ENCODE data around the gene SPG7. TPM values are rescaled to one million over a fixed set of nuclear protein-coding genes. Genes with fewer than 3 reads are reported as not detected.

Gene SPG7
- total and polyA plus RNA-seq, 9 of the 15 experiments (the other 6 are each of a cell fraction or from before 2014, with no cell fraction given) = 5.8 to 89.1 (median 49.4) TPM

DNA sequence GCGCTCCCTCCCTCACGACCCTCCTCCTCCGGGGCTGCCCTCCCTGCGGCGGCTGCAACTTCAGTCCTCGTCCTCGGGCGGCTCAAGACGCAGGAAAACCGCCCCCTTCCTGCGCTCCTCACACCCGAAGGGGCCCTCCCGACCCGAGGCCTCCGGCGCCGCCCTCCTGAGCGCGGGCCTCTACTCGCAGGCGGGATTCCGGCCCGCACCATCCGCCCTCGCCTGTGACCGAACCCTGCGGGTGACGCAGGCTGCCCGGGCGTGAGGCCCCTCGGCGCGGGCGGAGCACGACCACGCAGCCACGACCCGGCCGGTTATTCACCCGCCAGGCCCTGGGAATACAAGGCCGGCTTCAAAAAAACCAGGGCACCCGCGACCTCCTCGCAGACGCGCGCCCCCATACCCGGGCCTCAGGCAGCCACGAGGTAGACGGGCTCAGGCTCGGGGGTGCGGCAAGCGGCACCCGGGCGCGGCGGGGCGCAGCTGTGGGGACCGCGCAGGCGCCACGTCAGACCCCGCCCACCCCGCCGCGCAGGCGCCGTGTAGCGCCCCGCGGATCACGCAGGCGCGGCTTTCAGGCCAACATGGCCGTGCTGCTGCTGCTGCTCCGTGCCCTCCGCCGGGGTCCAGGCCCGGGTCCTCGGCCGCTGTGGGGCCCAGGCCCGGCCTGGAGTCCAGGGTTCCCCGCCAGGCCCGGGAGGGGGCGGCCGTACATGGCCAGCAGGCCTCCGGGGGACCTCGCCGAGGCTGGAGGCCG lies at the start of gene SPG7 (continued):
- TF ChIP-seq, protein P1, sequence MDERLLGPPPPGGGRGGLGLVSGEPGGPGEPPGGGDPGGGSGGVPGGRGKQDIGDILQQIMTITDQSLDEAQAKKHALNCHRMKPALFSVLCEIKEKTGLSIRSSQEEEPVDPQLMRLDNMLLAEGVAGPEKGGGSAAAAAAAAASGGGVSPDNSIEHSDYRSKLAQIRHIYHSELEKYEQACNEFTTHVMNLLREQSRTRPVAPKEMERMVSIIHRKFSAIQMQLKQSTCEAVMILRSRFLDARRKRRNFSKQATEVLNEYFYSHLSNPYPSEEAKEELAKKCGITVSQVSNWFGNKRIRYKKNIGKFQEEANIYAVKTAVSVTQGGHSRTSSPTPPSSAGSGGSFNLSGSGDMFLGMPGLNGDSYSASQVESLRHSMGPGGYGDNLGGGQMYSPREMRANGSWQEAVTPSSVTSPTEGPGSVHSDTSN (CRISPR knock-in tag; IDR thresholded peaks at IDR 0.05; ENCODE audit: low read depth) = no peak
- TF ChIP-seq, protein P1 (tag; conservative IDR thresholded peaks at IDR 0.05; ENCODE audit: low read depth) = no peak
- TF ChIP-seq CTCFL (IDR thresholded peaks at IDR 0.05; ENCODE audit: borderline replicate concordance, insufficient read depth, low read depth, low read length, poor library complexity, severe bottlenecking) = no peak
- TF ChIP-seq, protein P2, sequence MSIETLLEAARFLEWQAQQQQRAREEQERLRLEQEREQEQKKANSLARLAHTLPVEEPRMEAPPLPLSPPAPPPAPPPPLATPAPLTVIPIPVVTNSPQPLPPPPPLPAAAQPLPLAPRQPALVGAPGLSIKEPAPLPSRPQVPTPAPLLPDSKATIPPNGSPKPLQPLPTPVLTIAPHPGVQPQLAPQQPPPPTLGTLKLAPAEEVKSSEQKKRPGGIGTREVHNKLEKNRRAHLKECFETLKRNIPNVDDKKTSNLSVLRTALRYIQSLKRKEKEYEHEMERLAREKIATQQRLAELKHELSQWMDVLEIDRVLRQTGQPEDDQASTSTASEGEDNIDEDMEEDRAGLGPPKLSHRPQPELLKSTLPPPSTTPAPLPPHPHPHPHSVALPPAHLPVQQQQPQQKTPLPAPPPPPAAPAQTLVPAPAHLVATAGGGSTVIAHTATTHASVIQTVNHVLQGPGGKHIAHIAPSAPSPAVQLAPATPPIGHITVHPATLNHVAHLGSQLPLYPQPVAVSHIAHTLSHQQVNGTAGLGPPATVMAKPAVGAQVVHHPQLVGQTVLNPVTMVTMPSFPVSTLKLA (conservative IDR thresholded peaks at IDR 0.05) = peak; percentile 88 to 92
- TF ChIP-seq DPF2 (IDR thresholded peaks at IDR 0.05) = peak; percentile 24; the same call in 1 of the 2 replicates
- 0 out of 2 replicates have a peak, but pooled peaks have one; percentile 4 for TF ChIP-seq SAFB (IDR thresholded peaks at IDR 0.05; ENCODE audit: borderline replicate concordance, low read depth, low read length)
- TF ChIP-seq CREB3L1 (IDR thresholded peaks at IDR 0.05; ENCODE audit: borderline replicate concordance, low read depth) = peak; percentile 68; the same call in 1 of the 2 replicates
- 0 out of 2 replicates have a peak, but pooled peaks have one; percentile 66 for TF ChIP-seq ELF2 (CRISPR knock-in tag; IDR thresholded peaks at IDR 0.05)
- peak; percentile 46 for TF ChIP-seq GMEB1 (CRISPR knock-in tag; IDR thresholded peaks at IDR 0.05)
- peak; percentile 36 to 68; a peak in 3 of 4 replicates for TF ChIP-seq MAZ (CRISPR knock-in tag; conservative IDR thresholded peaks at IDR 0.05 in 1 of 2, IDR thresholded peaks at IDR 0.05 in 1 of 2)
- TF ChIP-seq ARNT (IDR thresholded peaks at IDR 0.05) = no peak
- TF ChIP-seq ZNF75A (CRISPR knock-in tag; IDR thresholded peaks at IDR 0.05) = no peak
- peak; percentile 57; the same call in 1 of the 2 replicates for TF ChIP-seq GABPB1 (CRISPR knock-in tag; IDR thresholded peaks at IDR 0.05)
- no peak for TF ChIP-seq SNIP1 (IDR thresholded peaks at IDR 0.05; ENCODE audit: low read depth)
- TF ChIP-seq ZNF143 (CRISPR knock-in tag; IDR thresholded peaks at IDR 0.05) = no peak
- TF ChIP-seq YY1 (IDR thresholded peaks at IDR 0.05; ENCODE audit: borderline replicate concordance in 1 of 3, control insufficient read depth in 1 of 3, extremely low read depth in 1 of 3, insufficient read depth in 3 of 3, insufficient read length in 1 of 3, insufficient replicate concordance in 2 of 3, low read depth in 1 of 3, low read length in 2 of 3) = peak; percentile 74 to 96 (median 94)
